Upper lobe of left lung (tissue), 4 donors: Measurements from ENCODE around the gene STMN1.

Experiments
- CTCF ChIP-seq, 6 experiments: fragments of 450-650 bp in 4 of 6; fragments of 200-600 bp in 2 of 6; sonication (generic) in 2 of 6; IDR thresholded peaks; one replicate each; pipeline ENCODE4 v1.5.1; 2016 to 2019; ENCODE audit warnings: antibody characterized with exemption in 6 of 6
- POLR2A ChIP-seq, 4 donors: fragments of 450-650 bp; IDR thresholded peaks; one replicate each; pipeline ENCODE4 v1.5.1; 2016 to 2017; ENCODE audit warnings: antibody characterized with exemption in 4 of 4, mild to moderate bottlenecking in 2 of 4
- POLR2AphosphoS5 ChIP-seq, 2 donors: sonication (generic); formaldehyde crosslinking; IDR thresholded peaks; one replicate each; pipeline ENCODE4 v1.5.1; 2017; ENCODE audit warnings: antibody characterized with exemption in 2 of 2

- no peak for TF ChIP-seq CTCF (IDR thresholded peaks at IDR 0.05)
- no peak for TF ChIP-seq POLR2A (IDR thresholded peaks at IDR 0.05)
- TF ChIP-seq POLR2AphosphoS5 (IDR thresholded peaks at IDR 0.05), result no peak
These were observed 44.6 kb downstream of the STMN1 start for GRCh38 chr1:25861316-25862286.
